ENCODE data around the gene MYO1A. TPM values are rescaled to one million over a fixed set of nuclear protein-coding genes. Genes with fewer than 3 reads are reported as not detected.

Gene MYO1A
- total and polyA plus RNA-seq, 2 of the 13 experiments (the other 11 are each of a cell fraction or from before 2014, with no cell fraction given): 5.3 to 6.0 TPM

GRCh38 chr12:57001448-57001906, 48.5 kb downstream of the MYO1A start (continued):
- TF ChIP-seq EHMT2 (IDR thresholded peaks at IDR 0.05; ENCODE audit: borderline replicate concordance, low read depth, low read length): no peak
- no peak for TF ChIP-seq FOSL1 (CRISPR knock-in tag; IDR thresholded peaks at IDR 0.05; ENCODE audit: borderline replicate concordance)
- TF ChIP-seq THAP8 (CRISPR knock-in tag; IDR thresholded peaks at IDR 0.05; ENCODE audit: borderline replicate concordance): no peak; the same call in 1 of the 2 replicates
- no peak for TF ChIP-seq ZNF121 (CRISPR knock-in tag; IDR thresholded peaks at IDR 0.05)
- TF ChIP-seq GZF1 (CRISPR knock-in tag; IDR thresholded peaks at IDR 0.05): peak; percentile 55; the same call in 1 of the 2 replicates
- TF ChIP-seq HIC2 (CRISPR knock-in tag; IDR thresholded peaks at IDR 0.05; ENCODE audit: low read depth): no peak
- TF ChIP-seq SMAD9 (CRISPR knock-in tag; IDR thresholded peaks at IDR 0.05): no peak
- no peak for TF ChIP-seq ZSCAN20 (CRISPR knock-in tag; IDR thresholded peaks at IDR 0.05; ENCODE audit: borderline replicate concordance)
- TF ChIP-seq PLRG1 (conservative IDR thresholded peaks at IDR 0.05): no peak
- TF ChIP-seq HCFC1 (IDR thresholded peaks at IDR 0.05; ENCODE audit: low read depth, low read length): no peak
- no peak for TF ChIP-seq ATF4 (CRISPR knock-in tag; IDR thresholded peaks at IDR 0.05)
- peak; percentile 63 for TF ChIP-seq GATAD1 (CRISPR knock-in tag; IDR thresholded peaks at IDR 0.05)
- TF ChIP-seq CC2D1A (CRISPR knock-in tag; IDR thresholded peaks at IDR 0.05): no peak
- TF ChIP-seq MLX (CRISPR knock-in tag; IDR thresholded peaks at IDR 0.05): peak; percentile 28; the same call in 1 of the 2 replicates
- no peak for TF ChIP-seq BRCA1 (CRISPR knock-in tag; IDR thresholded peaks at IDR 0.05)
- TF ChIP-seq ZFP36 (IDR thresholded peaks at IDR 0.05; ENCODE audit: borderline replicate concordance, low read depth, low read length, partially characterized antibody): no peak
- TF ChIP-seq SIX4 (CRISPR knock-in tag; IDR thresholded peaks at IDR 0.05): peak; percentile 24; the same call in 1 of the 2 replicates
- TF ChIP-seq E2F2 (CRISPR knock-in tag; IDR thresholded peaks at IDR 0.05; ENCODE audit: borderline replicate concordance): no peak
- no peak for TF ChIP-seq IKZF1 (IDR thresholded peaks at IDR 0.05)
- TF ChIP-seq ADNP (CRISPR knock-in tag; IDR thresholded peaks at IDR 0.05): no peak
- TF ChIP-seq NFIB (CRISPR knock-in tag; IDR thresholded peaks at IDR 0.05; ENCODE audit: borderline replicate concordance): no peak
- no peak for TF ChIP-seq SRY (CRISPR knock-in tag; IDR thresholded peaks at IDR 0.05)
- TF ChIP-seq TEF (CRISPR knock-in tag; IDR thresholded peaks at IDR 0.05): no peak
- TF ChIP-seq ZNF224 (CRISPR knock-in tag; IDR thresholded peaks at IDR 0.05): no peak
- no peak for TF ChIP-seq WIZ (CRISPR knock-in tag; IDR thresholded peaks at IDR 0.05)
- TF ChIP-seq ZNF672 (CRISPR knock-in tag; IDR thresholded peaks at IDR 0.05): no peak
- TF ChIP-seq IRX3 (CRISPR knock-in tag; IDR thresholded peaks at IDR 0.05; ENCODE audit: borderline replicate concordance, low read depth): no peak
- no peak for TF ChIP-seq ZNF333 (CRISPR knock-in tag; IDR thresholded peaks at IDR 0.05; ENCODE audit: borderline replicate concordance)

All from HepG2 (cell line).